Thoracic aorta (tissue), 2 donors: ENCODE measurements around the gene SAMD9. TPM values are rescaled to one million over a fixed set of nuclear protein-coding genes. Genes with fewer than 3 reads are reported as not detected.
"Not testable (repeated sequence)": the region's sequence is repeated elsewhere in the genome, so short reads cannot be mapped to it uniquely, and the experiment has no call there.

Experiments
- ATAC-seq: fragments of 150-250 bp; one replicate; pipeline ENCODE4 v1.8.0; 2017; ENCODE audit warnings: low read depth; ENCODE audit not compliant: insufficient number of reproducible peaks, low FRiP score
- DNase-seq: peaks from one replicate; pipeline ENCODE4 v3.0.0-alpha.2; 2020; ENCODE audit warnings: low spot score
- H3K27ac ChIP-seq, 2 donors: fragments of 200-600 bp; sonication (generic); 1 replicate in 1 of 2; 2 replicates in 1 of 2; pipeline ENCODE4 v1.5.1; 2016; ENCODE audit warnings: mild to moderate bottlenecking in 2 of 2, moderate library complexity in 2 of 2
- H3K27me3 ChIP-seq: fragments of 200-600 bp; sonication (generic); replicated peaks from 2 replicates; pipeline ENCODE4 v1.6.0; 2016; ENCODE audit warnings: mild to moderate bottlenecking; ENCODE audit not compliant: insufficient read depth
- H3K36me3 ChIP-seq: fragments of 200-600 bp; sonication (generic); one replicate; pipeline ENCODE4 v1.5.1; 2016
- H3K4me1 ChIP-seq, 2 donors: fragments of 200-600 bp; sonication (generic); 1 replicate in 1 of 2; 2 replicates in 1 of 2; pipeline versions ENCODE4 v1.5.1 to v1.6.0; 2016; ENCODE audit warnings: low read depth in 2 of 2, mild to moderate bottlenecking in 1 of 2; ENCODE audit not compliant: control insufficient read depth in 1 of 2
- H3K4me3 ChIP-seq: fragments of 200-600 bp; sonication (generic); 2 replicates; pipeline ENCODE4 v1.5.1; 2016; ENCODE audit warnings: mild to moderate bottlenecking
- H3K9me3 ChIP-seq: fragments of 200-600 bp; sonication (generic); 2 replicates; pipeline ENCODE4 v1.5.1; 2016
- CTCF ChIP-seq: fragments of 200-600 bp; sonication (generic); IDR thresholded peaks from one replicate; pipeline ENCODE4 v1.5.1; 2019; ENCODE audit warnings: antibody characterized with exemption
- total RNA-seq, 2 donors: library from RNA; depleted of rRNA; stranded (reverse); fragments of >200 nt; gene quantifications; one replicate each; pipeline versions ENCODE4 v1.1.0 to v1.2.3, GENCODE V29; 2016

SAMD9 gene
- total RNA-seq, 2 donors from 2014 or later = 10.2 TPM

DNA sequence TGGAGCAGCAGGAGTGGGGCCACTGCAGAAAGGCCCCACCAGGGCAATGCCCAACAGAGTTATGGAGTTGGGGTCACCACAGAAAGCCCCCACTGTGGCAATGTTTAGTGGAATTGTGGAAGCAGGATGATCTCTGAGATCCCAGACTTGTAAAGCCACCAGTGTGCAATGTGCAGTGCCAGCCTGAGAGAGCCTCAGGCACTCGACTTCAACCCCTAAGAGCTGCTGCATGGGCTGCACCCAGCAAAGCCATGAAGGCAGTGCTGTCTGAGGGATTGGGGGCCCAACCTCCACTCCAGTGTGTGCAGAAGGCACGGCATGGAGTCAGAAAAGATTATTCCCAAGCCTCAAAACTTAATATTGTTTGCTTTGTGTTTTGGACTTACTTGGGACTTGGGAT lies 20.4 kb downstream of the SAMD9 start:
- no peaks in the 10 kb centered on the region for H3K4me1 ChIP-seq
- no peak overlapping the region for H3K27ac ChIP-seq
- H3K27me3 ChIP-seq = no peaks in the 10 kb centered on the region
- no peak for DNase-seq
- no peaks in the 10 kb centered on the region for H3K36me3 ChIP-seq
- no peak for ATAC-seq
- H3K4me3 ChIP-seq = no peak overlapping the region
- no peak for TF ChIP-seq CTCF
- H3K9me3 ChIP-seq = peaks cover 36% of the 10 kb centered on the region

DNA sequence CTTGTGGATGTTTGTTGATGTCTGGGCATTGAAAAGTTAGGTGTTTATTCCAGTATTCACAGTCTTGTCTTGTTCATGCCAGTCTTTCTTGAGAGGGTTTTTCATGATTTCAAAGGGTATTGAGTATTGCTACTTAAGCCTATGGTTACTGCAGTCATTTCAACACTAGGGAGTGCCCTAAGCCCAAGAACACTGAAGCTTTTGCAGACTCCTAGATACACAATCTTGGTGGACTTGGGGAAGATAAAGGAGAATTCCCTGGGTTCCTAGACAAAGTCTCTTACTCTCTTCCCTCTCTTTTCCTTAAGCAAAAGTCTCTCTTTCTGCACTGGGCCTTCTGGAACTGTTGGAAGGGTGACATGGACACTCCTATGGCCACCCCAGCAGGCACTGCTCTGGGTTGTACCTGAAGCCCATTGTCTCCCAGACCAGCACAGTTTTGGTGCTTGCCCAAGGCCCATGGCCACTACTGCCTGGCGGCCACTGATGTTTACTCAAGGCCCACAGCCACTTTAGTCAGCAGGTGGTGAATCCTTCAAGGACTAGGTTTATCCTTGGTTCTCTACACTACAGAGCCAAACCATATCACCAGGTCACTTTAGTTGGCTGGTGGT lies 24.9 kb downstream of the SAMD9 start:
- H3K9me3 ChIP-seq = no peaks in the 10 kb centered on the region
- H3K27me3 ChIP-seq = no peaks in the 10 kb centered on the region
- DNase-seq (no peak), ATAC-seq (no peak)
- no peaks in the 10 kb centered on the region for H3K4me1 ChIP-seq
- TF ChIP-seq CTCF = no peak
- H3K36me3 ChIP-seq = no peaks in the 10 kb centered on the region
- H3K4me3 ChIP-seq = no peak overlapping the region
- H3K27ac ChIP-seq = no peak overlapping the region

GRCh38 chr7:93073357-93073756 lies 44.4 kb downstream of the SAMD9 start:
- not testable (repeated sequence) for DNase-seq, H3K4me1 ChIP-seq, H3K36me3 ChIP-seq, H3K4me3 ChIP-seq, H3K27me3 ChIP-seq, H3K9me3 ChIP-seq, H3K27ac ChIP-seq, ATAC-seq

DNA sequence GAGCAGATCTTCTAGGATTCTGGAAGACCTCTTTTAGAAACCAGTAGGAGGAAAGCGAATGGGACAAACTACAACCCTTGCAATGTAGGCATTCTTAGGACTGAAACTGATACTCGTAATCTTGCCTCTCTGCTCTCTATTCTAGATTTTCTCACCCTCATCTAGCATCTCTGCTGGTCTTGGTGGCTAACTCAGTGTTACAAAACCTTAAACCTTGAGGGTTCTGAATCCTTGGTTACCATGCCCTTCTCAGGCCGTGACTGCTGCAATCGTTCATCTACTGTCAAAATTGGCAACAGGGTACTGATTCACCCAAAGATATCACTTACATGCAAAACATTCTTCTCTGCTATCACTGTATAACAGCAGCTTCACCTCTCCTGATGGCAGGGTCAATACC lies 55.2 kb downstream of the SAMD9 start:
- H3K9me3 ChIP-seq = peaks cover 9% of the 10 kb centered on the region
- no peak for DNase-seq
- no peak for ATAC-seq
- H3K4me1 ChIP-seq = no peaks in the 10 kb centered on the region
- TF ChIP-seq CTCF = no peak
- H3K36me3 ChIP-seq = no peaks in the 10 kb centered on the region
- no peak overlapping the region for H3K4me3 ChIP-seq
- H3K27ac ChIP-seq = no peak overlapping the region
- H3K27me3 ChIP-seq = no peaks in the 10 kb centered on the region

DNA sequence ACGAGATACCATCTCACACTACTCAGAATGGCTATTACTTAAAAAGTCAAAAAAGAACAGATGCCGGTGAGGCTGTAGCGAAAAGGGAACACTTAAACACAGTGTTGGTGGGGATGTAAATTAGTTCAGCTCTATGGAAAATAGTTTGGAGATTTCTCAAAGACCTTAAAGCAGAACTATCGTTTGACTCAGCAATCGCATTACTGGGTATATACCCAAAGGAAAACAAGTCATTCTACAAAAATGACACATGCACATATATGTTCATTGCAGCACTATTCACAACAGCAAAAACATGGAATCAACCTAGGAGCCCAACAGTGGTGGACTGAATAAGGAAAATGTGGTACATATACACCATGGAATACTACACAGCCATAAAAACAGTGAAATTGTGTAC lies 56.9 kb downstream of the SAMD9 start:
- DNase-seq (no peak), ATAC-seq (no peak)
- Histone ChIP-seq H3K27me3 (no peaks in the 10 kb centered on the region), H3K9me3 (peaks cover 6% of the 10 kb centered on the region), H3K27ac (no peak overlapping the region), H3K4me3 (no peak overlapping the region), H3K36me3 (no peaks in the 10 kb centered on the region), H3K4me1 (no peaks in the 10 kb centered on the region)
- no peak for TF ChIP-seq CTCF

GRCh38 chr7:93060025-93060424 lies 57.8 kb downstream of the SAMD9 start:
- no peaks in the 10 kb centered on the region for H3K4me1 ChIP-seq
- no peak for TF ChIP-seq CTCF
- no peaks in the 10 kb centered on the region for H3K27me3 ChIP-seq
- DNase-seq (no peak), ATAC-seq (no peak)
- H3K4me3 ChIP-seq = no peak overlapping the region
- H3K9me3 ChIP-seq = no peaks in the 10 kb centered on the region
- H3K27ac ChIP-seq = no peak overlapping the region
- no peaks in the 10 kb centered on the region for H3K36me3 ChIP-seq

GRCh38 chr7:93056621-93057020 lies 61.2 kb downstream of the SAMD9 start:
- H3K9me3 ChIP-seq, H3K4me3 ChIP-seq, DNase-seq, ATAC-seq, H3K4me1 ChIP-seq, H3K27ac ChIP-seq, H3K27me3 ChIP-seq, H3K36me3 ChIP-seq: not testable (repeated sequence)
